Astrocyte of the cerebellum (primary cell): Measurements from ENCODE around the gene FAM221A.
A peak's percentile ranks its signal among the peaks of the same experiment; 100 is the strongest.

Source experiments
- DNase-seq: peaks from one replicate; pipeline ENCODE4 v3.0.0-alpha.2; 2011; ENCODE audit warnings: low read depth
- H3K4me3 ChIP-seq: 2 replicates; pipeline ENCODE4 v1.5.1; 2011; ENCODE audit warnings: mild to moderate bottlenecking, low read depth, low read length, moderate library complexity
- CTCF ChIP-seq: IDR thresholded peaks from 2 replicates; pipeline ENCODE4 v1.5.1; 2012; ENCODE audit warnings: low read length, low read depth, moderate library complexity, mild to moderate bottlenecking; ENCODE audit errors: missing control alignments
- in situ Hi-C: cut with HindIII; loops from 2 replicates; pipeline ENCODE4 v1.10.0; 2017; ENCODE audit warnings: low sequenced_read_pairs

Gene FAM221A, protein sequence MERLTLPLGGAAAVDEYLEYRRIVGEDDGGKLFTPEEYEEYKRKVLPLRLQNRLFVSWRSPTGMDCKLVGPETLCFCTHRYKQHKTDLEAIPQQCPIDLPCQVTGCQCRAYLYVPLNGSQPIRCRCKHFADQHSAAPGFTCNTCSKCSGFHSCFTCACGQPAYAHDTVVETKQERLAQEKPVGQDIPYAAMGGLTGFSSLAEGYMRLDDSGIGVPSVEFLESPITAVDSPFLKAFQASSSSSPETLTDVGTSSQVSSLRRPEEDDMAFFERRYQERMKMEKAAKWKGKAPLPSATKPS

DNA sequence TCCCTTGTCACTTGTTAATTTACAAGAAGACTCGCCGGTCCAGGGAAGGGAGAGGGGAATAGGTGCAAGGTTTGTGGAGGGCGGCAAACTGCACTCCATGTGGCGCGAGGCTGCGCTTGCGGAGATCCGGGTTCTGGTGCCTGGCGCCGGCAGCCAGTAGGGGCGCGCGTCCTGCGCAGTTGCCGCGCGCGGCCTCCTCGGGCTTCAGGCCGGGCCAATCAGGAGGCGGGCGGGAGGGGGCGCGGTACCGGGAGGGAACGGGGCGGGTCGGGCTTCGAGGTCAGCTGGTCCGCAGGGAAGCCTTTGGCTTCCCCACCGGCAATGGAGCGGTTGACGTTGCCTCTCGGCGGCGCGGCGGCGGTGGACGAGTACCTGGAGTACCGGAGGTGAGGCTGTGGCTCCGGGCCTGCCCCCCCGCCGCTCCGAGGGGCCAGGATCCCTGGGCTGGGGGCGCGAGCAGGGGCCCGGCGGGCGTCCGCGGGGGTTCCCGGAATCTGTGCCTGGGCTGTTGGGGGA is at the start of gene FAM221A:
Gene FAM221A, plus strand, starts transcription at position 302 of the 516 bp plus-strand sequence. Its CDS starts 20 bp downstream, at position 322.
- peak; percentile 71 for TF ChIP-seq CTCF
- peak within 1 kb of the TSS; percentile 57 for H3K4me3 ChIP-seq
- DNase-seq: peak; percentile 32
- in situ Hi-C loops: no loop called here

DNA sequence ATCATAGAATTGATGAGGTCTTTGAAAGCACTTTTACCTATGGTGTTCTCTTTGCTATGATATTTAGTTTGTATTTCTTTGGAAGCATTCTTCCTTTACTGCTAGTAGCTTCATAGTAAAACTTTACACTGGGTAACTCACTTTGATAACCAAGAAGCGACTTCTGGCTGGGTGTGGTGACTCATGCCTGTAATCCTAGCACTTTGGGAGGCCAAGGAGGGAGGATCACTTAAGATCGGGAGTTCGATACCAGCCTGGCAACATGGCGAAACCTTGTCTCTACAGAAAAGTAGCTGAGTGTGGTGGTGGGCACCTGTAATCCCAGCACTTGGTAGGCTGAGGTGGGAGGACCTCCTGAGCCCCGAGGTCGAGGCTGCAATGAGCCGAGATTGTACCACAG is 46.6 kb upstream of the FAM221A start:
- no peak for TF ChIP-seq CTCF
- H3K4me3 ChIP-seq: no peak overlapping the region
- in situ Hi-C loops: no loop called here
- no peak for DNase-seq

GRCh38 chr7:23645822-23646221 is 34.2 kb upstream of the FAM221A start:
- no peak overlapping the region for H3K4me3 ChIP-seq
- in situ Hi-C loops: no loop called here
- DNase-seq: no peak
- TF ChIP-seq CTCF: no peak

- no peak for TF ChIP-seq CTCF
- no peak overlapping the region for H3K4me3 ChIP-seq
- in situ Hi-C loops: no loop called here
- DNase-seq: no peak
Observed at GRCh38 chr7:23653942-23654341, 26.1 kb upstream of the FAM221A start.

GRCh38 chr7:23654508-23654907 is 25.5 kb upstream of the FAM221A start:
- H3K4me3 ChIP-seq: no peak overlapping the region
- in situ Hi-C loops: no loop called here
- DNase-seq: no peak
- peak; percentile 25 for TF ChIP-seq CTCF

DNA sequence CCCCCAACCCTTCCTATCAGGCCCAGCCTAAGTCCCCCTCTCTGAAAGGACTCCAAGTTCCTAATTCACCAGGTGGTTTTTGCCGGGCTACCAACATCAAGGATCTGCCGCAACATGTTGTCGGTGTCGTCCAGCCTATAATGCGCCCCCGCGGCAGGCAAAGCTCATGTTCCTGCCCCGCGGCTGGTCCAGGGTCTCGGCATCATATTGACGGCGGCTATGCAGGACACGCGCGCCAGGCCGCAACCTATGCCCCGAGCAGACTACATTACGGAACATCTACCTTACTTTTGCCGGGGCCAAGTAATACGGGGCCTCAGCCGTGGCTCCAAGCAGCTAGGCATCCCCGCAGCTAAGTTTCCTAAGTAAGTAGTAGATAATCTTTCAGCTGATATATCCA is 24.6 kb upstream of the FAM221A start:
- TF ChIP-seq CTCF: no peak
- no peak overlapping the region for H3K4me3 ChIP-seq
- no peak for DNase-seq
- in situ Hi-C loops: no loop called here
